Colonic mucosa (tissue), 4 donors: ENCODE measurements around the gene UBXN6. TPM values are rescaled to one million over a fixed set of nuclear protein-coding genes. Genes with fewer than 3 reads are reported as not detected.

Experiments used
- DNase-seq: peaks from one replicate; pipeline ENCODE4 v3.0.0-alpha.2; 2020
- H3K27ac ChIP-seq: fragments of 200-600 bp; one replicate; pipeline ENCODE4 v1.8.0; 2021
- H3K27me3 ChIP-seq: fragments of 200-600 bp; one replicate; pipeline ENCODE4 v1.8.0; 2021
- H3K36me3 ChIP-seq: fragments of 200-600 bp; one replicate; pipeline ENCODE4 v1.8.0; 2021
- H3K4me1 ChIP-seq: fragments of 200-600 bp; one replicate; pipeline ENCODE4 v1.8.0; 2021; ENCODE audit warnings: mild to moderate bottlenecking
- H3K4me3 ChIP-seq: fragments of 200-600 bp; one replicate; pipeline ENCODE4 v1.8.0; 2021
- H3K9ac ChIP-seq, 2 donors: one replicate each; pipeline ENCODE4 v1.7.0; 2013; ENCODE audit warnings: control low read depth in 2 of 2, low read depth in 2 of 2, low read length in 2 of 2
- H3K9me3 ChIP-seq: fragments of 200-600 bp; one replicate; pipeline ENCODE4 v1.8.0; 2021
- intact Hi-C: fragments of 100-400 bp; cut with DNase I; formaldehyde crosslinking; loops from one replicate; pipeline ENCODE4 v1.14.1; 2022
- total RNA-seq, 2 donors: library from RNA; stranded (reverse); fragmentation: NEBNext Ultra II Directional in 1 of 2; extraction: Animal tissue kit (Norgen Biotek cat#: 25700) in 1 of 2; gene quantifications; one replicate each; pipeline ENCODE4 v1.2.1, GENCODE V29; 2021
- TF ChIP-seq, protein P1 (sequence below): fragments of 200-600 bp; IDR thresholded peaks from one replicate; pipeline ENCODE4 v1.8.0; 2022; ENCODE audit warnings: antibody characterized with exemption, mild to moderate bottlenecking
- donor health status: healthy.
- donor health status: DM: no; HTN: no; CAD: no.
- donor health status: DM: no; HTN: no; CAD: no.

The UBXN6 gene
- total RNA-seq, 2 donors from 2014 or later = 84.9 to 96.7 TPM

DNA sequence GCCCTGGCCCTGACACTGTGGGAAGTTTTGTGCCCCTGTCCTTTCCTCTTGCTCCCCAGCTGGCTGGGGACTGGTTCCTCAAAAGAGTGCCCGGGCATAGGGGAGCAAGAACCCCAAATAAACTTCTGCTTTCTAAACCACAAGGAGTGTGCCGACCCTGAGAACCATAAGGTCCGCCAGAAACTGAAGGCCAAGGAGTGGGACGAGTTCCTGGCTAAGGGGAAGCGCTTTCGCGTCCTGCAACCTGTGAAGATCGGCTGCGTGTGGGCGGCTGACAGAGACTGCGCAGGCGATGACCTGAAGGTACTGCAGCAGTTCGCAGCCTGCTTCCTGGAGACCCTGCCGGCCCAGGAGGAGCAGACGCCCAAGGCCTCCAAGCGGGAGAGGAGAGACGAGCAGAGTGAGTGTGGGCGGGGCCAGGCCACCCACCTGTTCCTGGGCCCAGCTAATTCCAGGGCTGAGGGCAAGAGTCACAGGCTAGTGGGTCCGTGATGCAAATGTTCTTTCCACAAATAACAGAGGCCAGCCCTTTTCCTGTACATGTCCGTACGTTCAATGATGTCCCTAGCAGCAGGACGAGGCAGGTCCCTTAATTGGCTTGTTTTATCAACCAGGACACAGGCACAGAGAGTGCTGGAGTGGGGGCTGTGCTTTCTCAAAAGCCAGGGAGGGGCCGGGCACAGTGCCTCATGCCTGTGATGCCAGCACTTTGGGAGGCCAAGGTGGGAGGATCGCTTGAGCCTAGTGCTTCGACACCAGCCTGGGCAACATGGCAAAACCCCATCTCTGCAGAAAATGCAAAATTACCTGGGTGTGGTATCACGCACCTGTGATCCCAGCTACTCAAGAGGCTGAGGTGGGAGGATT lies 25.6 kb downstream of the UBXN6 start:
- TF ChIP-seq, protein P1, sequence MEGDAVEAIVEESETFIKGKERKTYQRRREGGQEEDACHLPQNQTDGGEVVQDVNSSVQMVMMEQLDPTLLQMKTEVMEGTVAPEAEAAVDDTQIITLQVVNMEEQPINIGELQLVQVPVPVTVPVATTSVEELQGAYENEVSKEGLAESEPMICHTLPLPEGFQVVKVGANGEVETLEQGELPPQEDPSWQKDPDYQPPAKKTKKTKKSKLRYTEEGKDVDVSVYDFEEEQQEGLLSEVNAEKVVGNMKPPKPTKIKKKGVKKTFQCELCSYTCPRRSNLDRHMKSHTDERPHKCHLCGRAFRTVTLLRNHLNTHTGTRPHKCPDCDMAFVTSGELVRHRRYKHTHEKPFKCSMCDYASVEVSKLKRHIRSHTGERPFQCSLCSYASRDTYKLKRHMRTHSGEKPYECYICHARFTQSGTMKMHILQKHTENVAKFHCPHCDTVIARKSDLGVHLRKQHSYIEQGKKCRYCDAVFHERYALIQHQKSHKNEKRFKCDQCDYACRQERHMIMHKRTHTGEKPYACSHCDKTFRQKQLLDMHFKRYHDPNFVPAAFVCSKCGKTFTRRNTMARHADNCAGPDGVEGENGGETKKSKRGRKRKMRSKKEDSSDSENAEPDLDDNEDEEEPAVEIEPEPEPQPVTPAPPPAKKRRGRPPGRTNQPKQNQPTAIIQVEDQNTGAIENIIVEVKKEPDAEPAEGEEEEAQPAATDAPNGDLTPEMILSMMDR = no peak
- Histone ChIP-seq H3K4me3 (no peak overlapping the region), H3K27me3 (no peaks in the 10 kb centered on the region), H3K36me3 (no peaks in the 10 kb centered on the region), H3K9ac (no peak overlapping the region), H3K4me1 (no peaks in the 10 kb centered on the region), H3K9me3 (no peaks in the 10 kb centered on the region), H3K27ac (no peak overlapping the region)
- DNase-seq = no peak
- intact Hi-C loops = no loop called here

DNA sequence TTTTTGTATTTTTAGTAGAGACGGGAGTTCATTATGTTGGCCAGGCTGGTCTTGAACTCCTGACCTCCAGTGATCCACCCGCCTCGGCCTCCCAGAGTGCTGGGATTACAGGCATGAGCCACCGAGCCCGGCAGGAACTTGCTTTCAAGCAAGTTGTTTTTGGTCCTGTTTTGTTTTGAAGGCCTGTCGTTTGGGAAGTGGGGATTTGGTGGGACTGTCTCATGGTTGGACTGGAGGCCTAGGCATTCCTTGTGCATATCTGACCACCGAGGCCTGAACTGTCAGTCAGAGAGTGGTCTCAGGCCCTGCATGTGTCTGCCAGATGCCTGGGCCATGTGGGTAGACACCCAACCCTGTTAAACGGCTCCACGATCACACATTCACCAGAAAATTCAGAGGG lies 26.3 kb downstream of the UBXN6 start:
- TF ChIP-seq, protein P1 = no peak
- no peaks in the 10 kb centered on the region for H3K36me3 ChIP-seq
- peak overlapping the region; percentile 22 for H3K27ac ChIP-seq
- no peak overlapping the region for H3K9ac ChIP-seq
- H3K9me3 ChIP-seq = no peaks in the 10 kb centered on the region
- intact Hi-C loops = no loop called here
- DNase-seq = no peak
- H3K4me1 ChIP-seq = no peaks in the 10 kb centered on the region
- H3K27me3 ChIP-seq = no peaks in the 10 kb centered on the region
- no peak overlapping the region for H3K4me3 ChIP-seq

DNA sequence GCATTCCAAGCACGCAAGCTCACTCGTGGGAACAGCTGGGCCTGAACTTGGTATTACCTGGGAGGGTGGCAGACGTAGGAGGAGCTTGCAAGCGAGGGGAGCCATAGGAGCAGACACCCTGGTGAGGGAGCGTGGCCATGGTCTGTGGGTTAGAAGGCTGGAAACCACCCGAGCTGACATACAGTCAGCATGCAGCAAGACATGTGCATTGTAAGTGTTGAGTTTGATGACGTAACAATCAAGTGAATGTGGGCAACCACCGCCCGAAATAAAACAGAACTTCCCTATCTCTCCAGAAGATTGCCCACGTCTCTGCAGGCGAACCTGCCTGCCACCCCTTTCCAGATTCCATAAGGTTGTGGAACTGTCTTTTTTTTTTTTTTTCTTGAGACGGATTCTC lies 26.8 kb downstream of the UBXN6 start:
- no peak overlapping the region for H3K4me3 ChIP-seq
- no peaks in the 10 kb centered on the region for H3K9me3 ChIP-seq
- no peak for DNase-seq
- no peaks in the 10 kb centered on the region for H3K36me3 ChIP-seq
- intact Hi-C loops = no loop called here
- TF ChIP-seq, protein P1 = no peak
- no peak overlapping the region for H3K9ac ChIP-seq
- H3K27me3 ChIP-seq = no peaks in the 10 kb centered on the region
- no peak overlapping the region for H3K27ac ChIP-seq
- H3K4me1 ChIP-seq = no peaks in the 10 kb centered on the region

DNA sequence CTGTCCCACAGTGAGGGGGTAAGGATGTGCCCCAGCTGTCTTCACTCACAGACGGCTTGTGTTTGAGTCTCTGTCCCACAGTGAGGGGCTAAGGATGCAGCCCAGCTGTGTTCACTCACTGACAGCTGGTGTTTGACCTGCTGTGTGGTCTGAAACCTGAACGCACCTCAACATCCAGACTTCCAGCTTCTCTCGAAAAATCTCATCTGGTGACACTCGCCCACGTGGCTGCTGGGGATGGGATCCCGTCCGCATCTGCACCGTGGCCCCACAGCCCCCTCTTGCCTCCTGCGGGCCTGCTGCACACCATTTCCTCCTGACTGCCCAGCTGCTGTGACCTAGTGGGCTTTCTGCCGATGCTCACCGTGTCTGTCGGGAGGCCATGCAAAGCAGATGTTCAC lies 27.8 kb downstream of the UBXN6 start:
- Histone ChIP-seq H3K27me3 (no peaks in the 10 kb centered on the region), H3K9me3 (no peaks in the 10 kb centered on the region), H3K36me3 (no peaks in the 10 kb centered on the region), H3K4me3 (no peak overlapping the region), H3K27ac (no peak overlapping the region), H3K4me1 (no peaks in the 10 kb centered on the region), H3K9ac (no peak overlapping the region)
- DNase-seq = no peak
- intact Hi-C loops = no loop called here
- TF ChIP-seq, protein P1 = no peak

DNA sequence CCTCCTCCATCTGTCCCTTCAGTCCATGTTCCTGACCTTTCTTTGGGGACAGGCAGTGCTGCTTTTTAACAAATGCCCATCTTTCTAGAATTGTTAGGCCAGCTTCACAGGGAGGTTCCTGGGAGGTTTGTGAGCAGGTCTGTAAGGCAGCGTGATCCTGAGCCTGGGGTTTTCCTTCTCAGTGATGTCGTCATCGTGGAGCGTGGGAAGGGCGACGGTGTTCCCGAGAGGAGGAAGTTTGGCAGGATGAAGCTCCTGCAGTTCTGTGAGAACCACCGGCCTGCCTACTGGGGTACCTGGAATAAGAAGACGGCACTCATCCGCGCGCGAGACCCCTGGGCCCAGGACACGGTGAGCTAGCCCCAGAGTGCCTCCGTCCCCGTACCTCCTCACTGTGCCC lies 28.3 kb downstream of the UBXN6 start:
- no peak overlapping the region for H3K4me3 ChIP-seq
- no peaks in the 10 kb centered on the region for H3K4me1 ChIP-seq
- H3K9me3 ChIP-seq = no peaks in the 10 kb centered on the region
- intact Hi-C loops = no loop called here
- DNase-seq = no peak
- H3K36me3 ChIP-seq = no peaks in the 10 kb centered on the region
- H3K9ac ChIP-seq = no peak overlapping the region
- H3K27me3 ChIP-seq = no peaks in the 10 kb centered on the region
- no peak overlapping the region for H3K27ac ChIP-seq
- TF ChIP-seq, protein P1 = no peak
